ENCODE results near the gene CDKN2A. TPM values are rescaled to one million over a fixed set of nuclear protein-coding genes. Genes with fewer than 3 reads are reported as not detected.

CDKN2A gene
- total RNA-seq, 5 donors from 2014 or later (not counting 1 experiment from before 2014, with no cell fraction given), result 3.6 to 9.3 (median 4.6) TPM

GRCh38 chr9:22037954-22038690 lies 43.9 kb upstream of the CDKN2A start:
- H3K4me3 Mint-ChIP-seq, result no peak overlapping the region
- Histone ChIP-seq H3K4me1 (ENCODE audit: control insufficient read depth in 1 of 2, extremely low read depth in 1 of 2, insufficient read depth in 2 of 2, low read length in 2 of 2) (no peaks in the 10 kb centered on the region), H3K4me3 (ENCODE audit: control insufficient read depth in 1 of 2, extremely low read depth in 1 of 2, low read length in 1 of 2) (no peak overlapping the region), H3K9me3 (no peaks in the 10 kb centered on the region), H3K36me3 (ENCODE audit: control insufficient read depth in 2 of 2, extremely low read depth in 1 of 2, insufficient read depth in 1 of 2, low read length in 1 of 2) (no peaks in the 10 kb centered on the region), H3K27me3 (replicated peaks in 1 of 2; ENCODE audit: control insufficient read depth in 2 of 2, extremely low read depth in 1 of 2, insufficient read depth in 2 of 2, low read length in 1 of 2) (no peaks in the 10 kb centered on the region), H3K27ac (ENCODE audit: low read length) (no peak overlapping the region)
- no peaks in the 10 kb centered on the region for H3K36me3 Mint-ChIP-seq
- ATAC-seq (replicated peaks in 1 of 4), result peak in 2 of 4 experiments; percentile 55 to 58
- CTCF ChIA-PET, result interaction anchor here (0.6 to 5.0 kb wide), 19 partner anchors 8 to 1150 kb away, joined by 3 to 69 read pairs (median 3); no protein-coding TSS in a partner anchor
- WGBS (ENCODE audit: insufficient coverage), result no CpG with 5 or more reads among the region's 2 CpGs
- H3K9me3 Mint-ChIP-seq, result no peaks in the 10 kb centered on the region
- DNase-seq, result peak in 1 of 35 experiments; percentile 50
- H3K27ac Mint-ChIP-seq, result no peak overlapping the region
- H3K4me1 Mint-ChIP-seq, result peaks cover 0 to 28% (median 19%) of the 10 kb centered on the region in 3 donors
- POLR2A ChIA-PET, result interaction anchor here in 1 of 2 donors (1.6 kb wide), 1 partner anchor 24 kb away, joined by 5 read pairs; no protein-coding TSS in a partner anchor
- H3K27me3 Mint-ChIP-seq, result peaks cover 0 to 1% of the 10 kb centered on the region in 2 donors

- H3K4me1 Mint-ChIP-seq, result peaks cover 0 to 28% (median 19%) of the 10 kb centered on the region in 3 donors
- no CpG with 5 or more reads among the region's 4 CpGs for WGBS (ENCODE audit: insufficient coverage)
- POLR2A ChIA-PET, result interaction anchor here in 1 of 2 donors (0.6 kb wide), 1 partner anchor 30 kb away, joined by 3 read pairs; no protein-coding TSS in a partner anchor
- no peaks in the 10 kb centered on the region for H3K36me3 ChIP-seq (ENCODE audit: control insufficient read depth in 2 of 2, extremely low read depth in 1 of 2, insufficient read depth in 1 of 2, low read length in 1 of 2)
- ATAC-seq (replicated peaks in 1 of 4), result no peak
- no peak overlapping the region for H3K4me3 ChIP-seq (ENCODE audit: control insufficient read depth in 1 of 2, extremely low read depth in 1 of 2, low read length in 1 of 2)
- H3K9me3 Mint-ChIP-seq, result no peaks in the 10 kb centered on the region
- no peaks in the 10 kb centered on the region for H3K4me1 ChIP-seq (ENCODE audit: control insufficient read depth in 1 of 2, extremely low read depth in 1 of 2, insufficient read depth in 2 of 2, low read length in 2 of 2)
- no peak overlapping the region for H3K27ac Mint-ChIP-seq
- CTCF ChIA-PET, result interaction anchor here (0.5 to 5.0 kb wide), 16 partner anchors 9 to 1149 kb away, joined by 3 to 69 read pairs (median 4); partner anchors contain the start of gene CDKN2B (in 1 of the 2)
- no peaks in the 10 kb centered on the region for H3K9me3 ChIP-seq
- no peak overlapping the region for H3K27ac ChIP-seq (ENCODE audit: low read length)
- no peaks in the 10 kb centered on the region for H3K36me3 Mint-ChIP-seq
- no peaks in the 10 kb centered on the region for H3K27me3 Mint-ChIP-seq
- H3K4me3 Mint-ChIP-seq, result no peak overlapping the region
- no peaks in the 10 kb centered on the region for H3K27me3 ChIP-seq (replicated peaks in 1 of 2; ENCODE audit: control insufficient read depth in 2 of 2, extremely low read depth in 1 of 2, insufficient read depth in 2 of 2, low read length in 1 of 2)
- no peak for DNase-seq
These were observed 42.9 kb upstream of the CDKN2A start for GRCh38 chr9:22036866-22037626.

- H3K27ac ChIP-seq (ENCODE audit: low read length), result no peak overlapping the region
- H3K4me3 Mint-ChIP-seq, result no peak overlapping the region
- no peaks in the 10 kb centered on the region for H3K27me3 ChIP-seq (replicated peaks in 1 of 2; ENCODE audit: control insufficient read depth in 2 of 2, extremely low read depth in 1 of 2, insufficient read depth in 2 of 2, low read length in 1 of 2)
- H3K36me3 Mint-ChIP-seq, result no peaks in the 10 kb centered on the region
- POLR2A ChIA-PET, result no interaction called here
- peak overlapping the region in 1 of 2 donors; percentile 33 for H3K27ac Mint-ChIP-seq
- no peak overlapping the region for H3K4me3 ChIP-seq (ENCODE audit: control insufficient read depth in 1 of 2, extremely low read depth in 1 of 2, low read length in 1 of 2)
- H3K4me1 ChIP-seq (ENCODE audit: control insufficient read depth in 1 of 2, extremely low read depth in 1 of 2, insufficient read depth in 2 of 2, low read length in 2 of 2), result no peaks in the 10 kb centered on the region
- peaks cover 0 to 17% (median 6%) of the 10 kb centered on the region in 3 donors for H3K4me1 Mint-ChIP-seq
- H3K9me3 ChIP-seq, result no peaks in the 10 kb centered on the region
- 80% methylated on average over 1 of the region's 2 CpGs for WGBS (ENCODE audit: insufficient coverage)
- no peaks in the 10 kb centered on the region for H3K27me3 Mint-ChIP-seq
- DNase-seq, result no peak
- CTCF ChIA-PET, result interaction anchor here (0.6 to 1.6 kb wide), 5 partner anchors 24 to 226 kb away, joined by 3 to 8 read pairs (median 3); partner anchors contain the start of gene CDKN2B (in 1 of the 2)
- ATAC-seq (replicated peaks in 1 of 4), result no peak
- H3K36me3 ChIP-seq (ENCODE audit: control insufficient read depth in 2 of 2, extremely low read depth in 1 of 2, insufficient read depth in 1 of 2, low read length in 1 of 2), result no peaks in the 10 kb centered on the region
- H3K9me3 Mint-ChIP-seq, result no peaks in the 10 kb centered on the region
These were observed 41.4 kb upstream of the CDKN2A start for GRCh38 chr9:22035591-22036011.

- peaks cover 0 to 2% of the 10 kb centered on the region in 2 experiments for H3K27me3 ChIP-seq (replicated peaks in 1 of 2; ENCODE audit: control insufficient read depth in 2 of 2, extremely low read depth in 1 of 2, insufficient read depth in 2 of 2, low read length in 1 of 2)
- no peaks in the 10 kb centered on the region for H3K36me3 Mint-ChIP-seq
- H3K4me3 ChIP-seq (ENCODE audit: control insufficient read depth in 1 of 2, extremely low read depth in 1 of 2, low read length in 1 of 2), result no peak overlapping the region
- DNase-seq, result no peak
- CTCF ChIA-PET, result no interaction called here
- no peaks in the 10 kb centered on the region for H3K9me3 Mint-ChIP-seq
- H3K9me3 ChIP-seq, result no peaks in the 10 kb centered on the region
- peaks cover 0 to 17% (median 6%) of the 10 kb centered on the region in 3 donors for H3K4me1 Mint-ChIP-seq
- POLR2A ChIA-PET, result interaction anchor here in 1 of 2 donors (0.6 kb wide), 1 partner anchor 245 kb away, joined by 3 read pairs; no protein-coding TSS in a partner anchor
- 88% methylated on average over 3 of the region's 8 CpGs for WGBS (ENCODE audit: insufficient coverage)
- H3K4me1 ChIP-seq (ENCODE audit: control insufficient read depth in 1 of 2, extremely low read depth in 1 of 2, insufficient read depth in 2 of 2, low read length in 2 of 2), result no peaks in the 10 kb centered on the region
- H3K4me3 Mint-ChIP-seq, result no peak overlapping the region
- no peaks in the 10 kb centered on the region for H3K36me3 ChIP-seq (ENCODE audit: control insufficient read depth in 2 of 2, extremely low read depth in 1 of 2, insufficient read depth in 1 of 2, low read length in 1 of 2)
- H3K27me3 Mint-ChIP-seq, result no peaks in the 10 kb centered on the region
- ATAC-seq (replicated peaks in 1 of 4), result no peak
- no peak overlapping the region for H3K27ac Mint-ChIP-seq
- H3K27ac ChIP-seq (ENCODE audit: low read length), result no peak overlapping the region
These were observed 38.9 kb upstream of the CDKN2A start for GRCh38 chr9:22033012-22033630.

GRCh38 chr9:22031655-22032411 lies 37.6 kb upstream of the CDKN2A start:
- Mint-ChIP-seq H3K27ac (no peak overlapping the region), H3K27me3 (no peaks in the 10 kb centered on the region), H3K36me3 (no peaks in the 10 kb centered on the region), H3K9me3 (no peaks in the 10 kb centered on the region), H3K4me3 (no peak overlapping the region), H3K4me1 (peaks cover 0 to 14% (median 0%) of the 10 kb centered on the region in 3 donors)
- ChIA-PET POLR2A (interaction anchor here in 1 of 2 donors (0.6 kb wide), 1 partner anchor 18 kb away, joined by 3 read pairs; no protein-coding TSS in a partner anchor), CTCF (no interaction called here)
- Histone ChIP-seq H3K36me3 (ENCODE audit: control insufficient read depth in 2 of 2, extremely low read depth in 1 of 2, insufficient read depth in 1 of 2, low read length in 1 of 2) (no peaks in the 10 kb centered on the region), H3K4me1 (ENCODE audit: control insufficient read depth in 1 of 2, extremely low read depth in 1 of 2, insufficient read depth in 2 of 2, low read length in 2 of 2) (no peaks in the 10 kb centered on the region), H3K27ac (ENCODE audit: low read length) (no peak overlapping the region), H3K27me3 (replicated peaks in 1 of 2; ENCODE audit: control insufficient read depth in 2 of 2, extremely low read depth in 1 of 2, insufficient read depth in 2 of 2, low read length in 1 of 2) (peaks cover 0 to 2% of the 10 kb centered on the region in 2 experiments), H3K4me3 (ENCODE audit: control insufficient read depth in 1 of 2, extremely low read depth in 1 of 2, low read length in 1 of 2) (no peak overlapping the region), H3K9me3 (no peaks in the 10 kb centered on the region)
- DNase-seq, result no peak
- 40% methylated on average over 2 of the region's 4 CpGs for WGBS (ENCODE audit: insufficient coverage)
- no peak for ATAC-seq (replicated peaks in 1 of 4)

Data from T-cell (primary cell).